GM12878 (cell line): ENCODE data around the gene SPATA16. TPM values are rescaled to one million over a fixed set of nuclear protein-coding genes. Genes with fewer than 3 reads are reported as not detected.

Experiments used
- ATAC-seq: fragments of 200-7000 bp; cut with Tn5 transposase; 3 replicates; pipeline ENCODE4 v1.9.1; 2020; ENCODE audit warnings: mild to moderate bottlenecking, moderate library complexity
- BruUV-seq: library from RNA; stranded (reverse); fragments of 400-500 nt; replicated peaks from 2 replicates; lab custom pipeline; 2021; lab: Mats Ljungman, UMichigan
- CTCF ChIA-PET: fragments of 300-600 bp; sonication (Branson Sonifier 250); formaldehyde crosslinking; extraction: SDS; loops from one replicate; lab custom pipeline; 2021; ENCODE audit warnings: inconsistent platforms; lab: Yijun Ruan, JAX
- POLR2A ChIA-PET: fragments of 350-600 bp; formaldehyde crosslinking; extraction: SDS; loops from one replicate; lab custom pipeline; 2021; ENCODE audit warnings: inconsistent platforms; lab: Charles Lee
- RAD21 ChIA-PET: fragments of 300-600 bp; sonication (Branson Sonifier 250); formaldehyde crosslinking; loops from one replicate; lab custom pipeline; 2023; ENCODE audit warnings: antibody characterized with exemption; ENCODE audit not compliant: unreplicated experiment; lab: Charles Lee
- SMC1A ChIA-PET: fragments of 300-600 bp; sonication (Branson Sonifier 250); formaldehyde crosslinking; loops from one replicate; lab custom pipeline; 2023; ENCODE audit not compliant: unreplicated experiment, uncharacterized antibody; lab: Charles Lee
- DNase-seq: peaks from one replicate; pipeline ENCODE4 v3.0.0-alpha.2; 2011; ENCODE audit warnings: low read depth, low spot score
- FAIRE-seq: peaks from 3 replicates; lab custom pipeline; 2011; peaks lifted over from hg19 to GRCh38; lab: Jason Lieb, UNC
- H2AFZ ChIP-seq: 2 replicates; pipeline ENCODE4 v1.6.0; 2011; ENCODE audit warnings: low read depth, low read length, control low read depth; ENCODE audit not compliant: control insufficient read depth
- H3K27ac ChIP-seq: 2 replicates; pipeline ENCODE4 v1.5.1; 2011; ENCODE audit warnings: control low read depth; ENCODE audit not compliant: control insufficient read depth, insufficient read depth
- H3K27me3 ChIP-seq, 2 experiments: replicated peaks in 1 of 2; 2 replicates each; pipeline versions ENCODE4 v1.6.0 to v1.6.1; 2011; ENCODE audit warnings: low read length in 1 of 2; ENCODE audit not compliant: control insufficient read depth in 2 of 2, insufficient read depth in 2 of 2
- H3K36me3 ChIP-seq, 2 experiments: 2 replicates each; pipeline ENCODE4 v1.5.1; 2011; ENCODE audit warnings: low read length in 1 of 2; ENCODE audit not compliant: control insufficient read depth in 2 of 2, insufficient read depth in 2 of 2
- H3K4me1 ChIP-seq: 2 replicates; pipeline ENCODE4 v1.6.1; 2011; ENCODE audit warnings: mild to moderate bottlenecking, low read length, moderate library complexity, mixed read lengths; ENCODE audit not compliant: control insufficient read depth, insufficient read depth
- H3K4me2 ChIP-seq: 2 replicates; pipeline ENCODE4 v1.6.0; 2011; ENCODE audit warnings: control low read depth; ENCODE audit not compliant: control insufficient read depth, insufficient read depth
- H3K4me3 ChIP-seq: fragments of 200-600 bp; sonication (generic); 2 replicates; pipeline ENCODE4 v1.5.1; 2016
- H3K79me2 ChIP-seq: 2 replicates; pipeline ENCODE4 v1.6.0; 2011; ENCODE audit warnings: low read length; ENCODE audit not compliant: control insufficient read depth, insufficient read depth
- H3K9ac ChIP-seq: 2 replicates; pipeline ENCODE4 v1.8.0; 2011; ENCODE audit warnings: low read length, control low read depth, mixed read lengths; ENCODE audit not compliant: control insufficient read depth, insufficient read depth
- H3K9me3 ChIP-seq: replicated peaks from 3 replicates; pipeline ENCODE4 v1.5.1; 2011; ENCODE audit warnings: mild to moderate bottlenecking, low read length; ENCODE audit not compliant: control insufficient read depth, insufficient read depth
- H4K20me1 ChIP-seq: 2 replicates; pipeline ENCODE4 v1.6.0; 2011; ENCODE audit not compliant: control insufficient read depth, insufficient read depth
- BACH1 ChIP-seq: fragments of 450-650 bp; IDR thresholded peaks from 2 replicates; pipeline ENCODE4 v1.6.1; 2017; ENCODE audit warnings: mild to moderate bottlenecking, borderline replicate concordance
- CUX1 ChIP-seq: IDR thresholded peaks from 2 replicates; pipeline ENCODE4 v1.6.1; 2012; ENCODE audit warnings: improper control_type of control experiment, low read depth, low read length; ENCODE audit not compliant: insufficient replicate concordance
- GABPA ChIP-seq: IDR thresholded peaks from 2 replicates; pipeline ENCODE4 v1.6.1; 2014; ENCODE audit warnings: antibody characterized with exemption, low read depth, mild to moderate bottlenecking, inconsistent platforms
- IRF5 ChIP-seq: fragments of 450-650 bp; IDR thresholded peaks from 2 replicates; pipeline ENCODE4 v1.6.1; 2017; ENCODE audit warnings: borderline replicate concordance
- MEF2A ChIP-seq: IDR thresholded peaks from 2 replicates; pipeline ENCODE4 v1.6.1; 2011; ENCODE audit warnings: low read depth, mild to moderate bottlenecking, low read length, moderate library complexity; ENCODE audit not compliant: insufficient read depth
- POLR2A ChIP-seq: IDR thresholded peaks from 2 replicates; pipeline ENCODE4 v1.6.1; 2011; ENCODE audit warnings: low read depth, mild to moderate bottlenecking, low read length
- RAD21 ChIP-seq: IDR thresholded peaks from 2 replicates; pipeline ENCODE4 v1.6.1; 2011; ENCODE audit warnings: mild to moderate bottlenecking, low read depth, low read length, moderate library complexity; ENCODE audit not compliant: insufficient read depth
- RBBP5 ChIP-seq: fragments of 200-600 bp; sonication (generic); conservative IDR thresholded peaks from 2 replicates; pipeline ENCODE4 v1.6.1; 2016
- SMC3 ChIP-seq: IDR thresholded peaks from 2 replicates; pipeline ENCODE4 v1.6.1; 2011; ENCODE audit warnings: low read length, improper control_type of control experiment, borderline replicate concordance
- ZNF24 ChIP-seq: fragments of 450-650 bp; IDR thresholded peaks from 2 replicates; pipeline ENCODE4 v1.6.1; 2017; ENCODE audit warnings: antibody characterized with exemption, mild to moderate bottlenecking
- WGBS: methylation state at CpG from one replicate; pipeline ENCODE4 v1.1.6; 2016; ENCODE audit warnings: low lambda C conversion rate; ENCODE audit not compliant: insufficient replicate concordance, insufficient coverage; ENCODE audit errors: missing lambda C conversion rate; 5-methylcytosine and 5-hydroxymethylcytosine counted together
- in situ Hi-C: fragments of 300-500 bp; cut with MboI; formaldehyde crosslinking; loops from 9 replicates; pipeline ENCODE4 v1.14.3; 2018; ENCODE audit warnings: mixed read lengths
- intact Hi-C: fragments of 100-400 bp; cut with micrococcal nuclease; formaldehyde crosslinking; loops from one replicate; pipeline ENCODE4 v1.14.2; 2022; ENCODE audit not compliant: unreplicated experiment
- polyA plus RNA-seq, 11 experiments: library from polyadenylated mRNA; depleted of rRNA in 4 of 11; unstranded in 6 of 11; stranded (reverse) in 5 of 11; fragments of >200 nt; fragmentation: Nextera tagmentation in 4 of 11; fragmentation: Illumina TruSeq in 1 of 11; extraction: Ambion mirVana in 4 of 11; extraction: Trizol in 1 of 11; gene quantifications; 1 replicate in 1 of 11; 2 replicates in 10 of 11; pipeline versions ENCODE4 v1.2.1 to v1.2.3, GENCODE V29; 2011 to 2016; ENCODE audit warnings: inconsistent platforms in 2 of 11, missing spikeins in 2 of 11, low read depth in 1 of 11
- total RNA-seq, 4 experiments: library from RNA; depleted of rRNA in 3 of 4; stranded (reverse); fragments of >200 nt in 3 of 4; fragmentation: Illumina TruSeq in 1 of 4; extraction: Trizol in 1 of 4; gene quantifications; 2 replicates each; pipeline versions ENCODE4 v1.2.1 to v1.2.3, GENCODE V29; 2013 to 2021
- TF ChIP-seq, protein P1 (sequence below): fragments of 450-650 bp; IDR thresholded peaks from 2 replicates; pipeline ENCODE4 v1.6.1; 2016; ENCODE audit warnings: mild to moderate bottlenecking, moderate library complexity, borderline replicate concordance
- TF ChIP-seq, protein P2 (sequence below): IDR thresholded peaks from 2 replicates; pipeline ENCODE4 v1.6.1; 2012; ENCODE audit warnings: low read length, inconsistent platforms

SPATA16 gene
- total and polyA plus RNA-seq, 10 of the 15 experiments (the other 5 are each of a cell fraction or from before 2014, with no cell fraction given) = 0.04 TPM; not detected in 9

- no peaks in the 10 kb centered on the region for H4K20me1 ChIP-seq
- H3K9ac ChIP-seq = no peak overlapping the region
- POLR2A ChIA-PET = no interaction called here
- DNase-seq (no peak), ATAC-seq (no peak), FAIRE-seq (no peak)
- in situ Hi-C loops (no loop called here), intact Hi-C loops (no loop called here)
- H3K27me3 ChIP-seq = no peaks in the 10 kb centered on the region
- CTCF ChIA-PET = interaction anchor here (0.6 kb wide), 1 partner anchor 9 kb away, joined by 3 read pairs; no protein-coding TSS in a partner anchor
- WGBS = 6% methylated on average over 1 of the region's 1 CpG
- H3K4me3 ChIP-seq = no peak overlapping the region
- no peak overlapping the region for H2AFZ ChIP-seq
- no peaks in the 10 kb centered on the region for H3K79me2 ChIP-seq
- SMC1A ChIA-PET = no interaction called here
- no peak overlapping the region for H3K27ac ChIP-seq
- H3K4me1 ChIP-seq = no peaks in the 10 kb centered on the region
- BruUV-seq = no TSS peak
- no peak overlapping the region for H3K4me2 ChIP-seq
- H3K9me3 ChIP-seq = no peaks in the 10 kb centered on the region
- no peaks in the 10 kb centered on the region for H3K36me3 ChIP-seq
- RAD21 ChIA-PET = no interaction called here
- TF ChIP-seq, protein P1, sequence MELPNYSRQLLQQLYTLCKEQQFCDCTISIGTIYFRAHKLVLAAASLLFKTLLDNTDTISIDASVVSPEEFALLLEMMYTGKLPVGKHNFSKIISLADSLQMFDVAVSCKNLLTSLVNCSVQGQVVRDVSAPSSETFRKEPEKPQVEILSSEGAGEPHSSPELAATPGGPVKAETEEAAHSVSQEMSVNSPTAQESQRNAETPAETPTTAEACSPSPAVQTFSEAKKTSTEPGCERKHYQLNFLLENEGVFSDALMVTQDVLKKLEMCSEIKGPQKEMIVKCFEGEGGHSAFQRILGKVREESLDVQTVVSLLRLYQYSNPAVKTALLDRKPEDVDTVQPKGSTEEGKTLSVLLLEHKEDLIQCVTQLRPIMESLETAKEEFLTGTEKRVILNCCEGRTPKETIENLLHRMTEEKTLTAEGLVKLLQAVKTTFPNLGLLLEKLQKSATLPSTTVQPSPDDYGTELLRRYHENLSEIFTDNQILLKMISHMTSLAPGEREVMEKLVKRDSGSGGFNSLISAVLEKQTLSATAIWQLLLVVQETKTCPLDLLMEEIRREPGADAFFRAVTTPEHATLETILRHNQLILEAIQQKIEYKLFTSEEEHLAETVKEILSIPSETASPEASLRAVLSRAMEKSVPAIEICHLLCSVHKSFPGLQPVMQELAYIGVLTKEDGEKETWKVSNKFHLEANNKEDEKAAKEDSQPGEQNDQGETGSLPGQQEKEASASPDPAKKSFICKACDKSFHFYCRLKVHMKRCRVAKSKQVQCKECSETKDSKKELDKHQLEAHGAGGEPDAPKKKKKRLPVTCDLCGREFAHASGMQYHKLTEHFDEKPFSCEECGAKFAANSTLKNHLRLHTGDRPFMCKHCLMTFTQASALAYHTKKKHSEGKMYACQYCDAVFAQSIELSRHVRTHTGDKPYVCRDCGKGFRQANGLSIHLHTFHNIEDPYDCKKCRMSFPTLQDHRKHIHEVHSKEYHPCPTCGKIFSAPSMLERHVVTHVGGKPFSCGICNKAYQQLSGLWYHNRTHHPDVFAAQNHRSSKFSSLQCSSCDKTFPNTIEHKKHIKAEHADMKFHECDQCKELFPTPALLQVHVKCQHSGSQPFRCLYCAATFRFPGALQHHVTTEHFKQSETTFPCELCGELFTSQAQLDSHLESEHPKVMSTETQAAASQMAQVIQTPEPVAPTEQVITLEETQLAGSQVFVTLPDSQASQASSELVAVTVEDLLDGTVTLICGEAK = no peak
- TF ChIP-seq POLR2A = no peak
- TF ChIP-seq ZNF24 = no peak
- TF ChIP-seq MEF2A = no peak
- TF ChIP-seq BACH1 = no peak
- no peak for TF ChIP-seq RBBP5
- TF ChIP-seq CUX1 = no peak
- TF ChIP-seq IRF5 = no peak
- no peak for TF ChIP-seq RAD21
- no peak for TF ChIP-seq SMC3
- no peak for TF ChIP-seq GABPA
- TF ChIP-seq, protein P2, sequence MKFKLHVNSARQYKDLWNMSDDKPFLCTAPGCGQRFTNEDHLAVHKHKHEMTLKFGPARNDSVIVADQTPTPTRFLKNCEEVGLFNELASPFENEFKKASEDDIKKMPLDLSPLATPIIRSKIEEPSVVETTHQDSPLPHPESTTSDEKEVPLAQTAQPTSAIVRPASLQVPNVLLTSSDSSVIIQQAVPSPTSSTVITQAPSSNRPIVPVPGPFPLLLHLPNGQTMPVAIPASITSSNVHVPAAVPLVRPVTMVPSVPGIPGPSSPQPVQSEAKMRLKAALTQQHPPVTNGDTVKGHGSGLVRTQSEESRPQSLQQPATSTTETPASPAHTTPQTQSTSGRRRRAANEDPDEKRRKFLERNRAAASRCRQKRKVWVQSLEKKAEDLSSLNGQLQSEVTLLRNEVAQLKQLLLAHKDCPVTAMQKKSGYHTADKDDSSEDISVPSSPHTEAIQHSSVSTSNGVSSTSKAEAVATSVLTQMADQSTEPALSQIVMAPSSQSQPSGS = no peak
Measured at GRCh38 chr3:173027429-173027828, 113.6 kb downstream of the SPATA16 start.
